Glomerular endothelial cell (primary cell): ENCODE data around the gene LOXL1. TPM values are rescaled to one million over a fixed set of nuclear protein-coding genes. Genes with fewer than 3 reads are reported as not detected.

Experiments
- DNase-seq: peaks from one replicate; pipeline ENCODE4 v3.0.0-alpha.2; 2011; ENCODE audit warnings: low read depth, low spot score; ENCODE audit errors: extremely low read depth
- total RNA-seq: library from RNA; depleted of rRNA; stranded (reverse); fragments of >200 nt; gene quantifications from 2 replicates; pipeline ENCODE4 v1.2.3, GENCODE V29; 2015

Gene LOXL1
- total RNA-seq, 1 donor from 2014 or later: 37.7 TPM

DNA sequence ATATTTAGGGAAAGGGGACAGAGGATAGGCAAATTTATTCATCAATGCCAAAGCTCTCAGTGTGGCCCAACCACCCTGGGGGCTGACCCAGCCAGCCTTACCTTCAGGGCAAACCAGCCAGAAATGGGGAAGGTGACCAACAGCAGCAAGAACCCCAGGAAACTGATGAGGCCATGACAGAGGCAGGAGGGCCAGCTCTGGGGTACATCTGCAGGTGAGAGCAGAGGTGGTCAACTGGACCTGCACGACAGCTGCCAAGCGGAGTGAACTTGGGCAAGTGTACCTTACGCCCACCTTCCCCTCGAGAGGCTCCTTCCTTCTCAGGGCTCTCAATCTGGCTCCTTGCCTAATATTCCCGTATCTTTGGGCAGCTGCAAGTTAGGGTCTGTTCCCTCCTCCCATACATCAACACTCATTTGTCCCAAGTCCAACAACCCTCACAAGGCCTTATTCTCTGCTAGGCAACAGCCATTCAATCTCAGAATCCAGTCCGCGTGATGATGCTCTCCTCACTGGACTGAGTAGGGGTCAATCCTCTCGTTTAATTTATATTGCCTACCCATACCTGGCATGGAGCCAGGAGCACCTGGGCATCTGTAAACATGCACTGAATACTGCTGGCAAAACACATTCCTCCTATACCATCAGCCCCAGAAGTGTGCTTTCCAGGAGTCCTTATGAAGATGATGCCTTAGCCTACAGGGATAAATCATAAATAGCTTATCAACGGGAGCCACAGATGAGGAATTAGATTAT lies 64.2 kb downstream of the LOXL1 start:
- DNase-seq: no peak

DNA sequence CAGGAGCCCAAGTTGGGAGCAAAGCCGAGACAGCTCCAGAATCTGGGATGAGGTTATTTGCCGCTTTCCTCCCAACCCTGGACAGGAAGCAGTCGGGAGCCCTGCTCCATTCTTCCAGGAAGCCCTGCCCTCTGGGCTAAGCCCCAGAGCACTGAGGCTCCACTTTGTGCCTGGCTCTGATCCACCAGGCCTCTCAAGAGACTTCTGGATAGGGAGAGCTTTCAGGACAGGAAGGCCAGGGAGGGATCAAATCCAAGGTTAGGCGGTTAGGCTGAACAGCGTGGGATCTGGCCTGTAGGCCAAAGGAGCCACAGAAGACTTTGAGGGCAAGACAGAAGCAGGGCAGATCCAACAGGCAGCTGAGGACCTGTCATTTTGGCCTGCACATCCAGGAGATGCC lies 65.0 kb downstream of the LOXL1 start:
- DNase-seq: no peak

DNA sequence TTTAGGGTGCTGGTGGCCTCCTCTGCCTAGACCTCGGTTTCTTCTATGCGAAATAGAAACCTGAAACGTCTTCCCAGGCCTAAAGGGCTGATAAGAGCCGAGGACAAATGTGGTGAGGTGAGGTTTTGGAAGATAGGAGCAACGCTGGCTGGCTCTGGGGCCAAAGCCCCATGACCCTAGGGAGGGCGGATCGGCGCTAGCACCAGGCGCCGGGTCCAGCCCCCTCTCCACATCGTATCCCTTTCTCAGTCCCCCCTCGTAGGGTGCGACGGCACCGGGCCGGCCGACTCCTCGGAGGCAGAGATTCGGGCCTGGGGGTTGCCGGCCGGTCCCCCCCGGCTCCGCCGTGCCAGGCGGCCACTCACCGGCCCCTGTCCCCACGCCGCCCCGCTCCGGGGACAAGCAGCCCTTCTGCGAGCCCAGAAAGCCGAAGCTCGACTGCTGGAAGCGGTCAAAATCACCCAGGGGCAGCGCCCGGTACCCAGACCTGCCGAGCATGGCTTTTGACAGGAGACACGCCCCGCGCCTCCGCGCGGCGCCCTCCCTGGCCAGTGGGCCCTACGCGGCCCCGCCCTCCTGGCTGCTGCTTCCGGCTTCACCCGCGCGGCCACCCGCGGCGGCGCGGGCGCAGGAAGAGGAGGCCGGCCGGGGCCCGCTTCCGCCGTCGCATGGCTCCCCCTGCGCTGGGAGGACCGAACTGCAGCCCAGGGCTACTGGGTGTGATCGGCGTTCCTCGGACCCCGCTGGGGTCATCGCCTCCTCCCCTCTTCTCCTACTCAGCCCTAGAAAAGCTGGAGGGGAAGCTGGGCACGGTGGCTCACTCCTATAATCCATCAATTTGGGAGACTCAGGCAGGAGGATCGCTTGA lies 65.7 kb downstream of the LOXL1 start, which contains the start of gene STOML1:
STOML1 (minus strand) TSS at position 570 of the 868 bp plus-strand sequence; CDS start at position 498, 72 bp downstream.
- no peak for DNase-seq

DNA sequence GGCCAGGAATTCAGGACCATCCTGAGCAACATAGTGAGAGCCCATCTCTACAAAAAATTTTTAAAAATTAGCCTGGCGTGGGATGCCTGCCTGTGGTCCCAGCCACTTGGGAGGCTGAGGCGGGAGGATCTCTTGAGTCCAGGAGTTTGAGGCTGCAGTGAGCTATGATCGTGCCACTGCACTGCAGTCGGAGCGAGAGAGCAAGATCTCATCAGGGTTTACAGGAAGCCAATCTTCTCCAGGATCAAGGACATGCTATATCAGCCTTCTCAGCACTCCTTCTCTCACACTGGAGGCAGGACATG lies 66.3 kb downstream of the LOXL1 start:
- no peak for DNase-seq

DNA sequence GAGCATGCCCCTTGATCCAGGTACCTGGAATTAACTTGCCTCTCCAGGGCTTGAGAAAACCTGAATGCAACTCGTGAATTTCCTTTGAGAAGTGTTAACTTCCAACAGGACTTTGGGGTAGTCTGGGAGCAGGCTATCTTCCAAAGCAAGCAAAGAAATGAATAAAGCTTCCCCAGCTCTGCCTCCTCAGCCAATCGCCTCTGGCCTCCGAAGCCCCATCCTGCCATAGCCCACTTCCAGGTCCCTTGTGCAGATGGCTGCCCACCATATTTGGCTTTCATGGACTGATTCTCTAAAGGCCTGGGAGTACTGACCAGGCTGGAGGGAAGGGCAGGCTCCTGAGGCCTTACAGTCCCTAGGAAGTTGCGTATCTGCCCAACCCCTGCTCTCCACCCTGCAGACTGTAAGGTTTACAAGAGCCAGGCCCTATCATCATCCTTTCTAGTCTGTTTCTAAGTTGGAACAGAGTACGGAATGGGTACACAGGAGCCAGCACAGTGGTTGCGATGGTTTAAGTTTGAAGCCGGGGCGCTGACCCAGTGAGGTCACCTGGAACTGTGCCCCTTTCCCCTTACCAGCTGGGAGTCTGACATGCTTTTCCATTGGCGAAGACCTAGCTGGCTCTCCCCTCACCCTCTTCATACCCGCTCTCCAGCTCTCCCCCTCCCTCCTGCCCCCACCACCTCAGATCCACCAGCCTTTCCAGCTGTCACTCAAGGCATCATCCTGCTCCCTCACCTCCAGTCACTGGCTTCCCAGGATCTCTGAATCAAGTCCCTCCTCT lies 67.1 kb downstream of the LOXL1 start:
- DNase-seq: no peak

DNA sequence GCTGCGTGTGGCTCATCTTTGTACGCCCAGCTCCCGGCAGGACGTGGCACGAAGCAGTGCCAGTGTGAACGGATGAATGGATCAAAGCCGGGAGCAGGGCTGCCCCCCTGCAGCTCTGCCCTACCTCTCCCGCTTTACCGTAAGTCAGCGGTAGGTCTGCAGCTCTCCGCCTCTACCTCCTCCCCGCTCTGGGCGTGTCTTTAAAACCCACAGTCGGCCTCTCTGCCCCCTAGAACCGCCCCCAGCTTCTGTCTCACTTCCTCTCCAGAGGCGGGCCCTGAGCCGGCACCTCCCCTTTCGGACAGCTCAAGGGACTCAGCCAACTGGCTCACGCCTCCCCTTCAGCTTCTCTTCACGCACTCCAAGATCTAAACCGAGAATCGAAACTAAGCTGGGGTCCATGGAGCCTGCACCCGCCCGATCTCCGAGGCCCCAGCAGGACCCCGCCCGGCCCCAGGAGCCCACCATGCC lies 68.2 kb downstream of the LOXL1 start, which contains the start of gene PML:
PML (plus strand) TSS at position 304 of the 471 bp plus-strand sequence; CDS start at position 401, 97 bp downstream.
- peak; percentile 81 for DNase-seq

DNA sequence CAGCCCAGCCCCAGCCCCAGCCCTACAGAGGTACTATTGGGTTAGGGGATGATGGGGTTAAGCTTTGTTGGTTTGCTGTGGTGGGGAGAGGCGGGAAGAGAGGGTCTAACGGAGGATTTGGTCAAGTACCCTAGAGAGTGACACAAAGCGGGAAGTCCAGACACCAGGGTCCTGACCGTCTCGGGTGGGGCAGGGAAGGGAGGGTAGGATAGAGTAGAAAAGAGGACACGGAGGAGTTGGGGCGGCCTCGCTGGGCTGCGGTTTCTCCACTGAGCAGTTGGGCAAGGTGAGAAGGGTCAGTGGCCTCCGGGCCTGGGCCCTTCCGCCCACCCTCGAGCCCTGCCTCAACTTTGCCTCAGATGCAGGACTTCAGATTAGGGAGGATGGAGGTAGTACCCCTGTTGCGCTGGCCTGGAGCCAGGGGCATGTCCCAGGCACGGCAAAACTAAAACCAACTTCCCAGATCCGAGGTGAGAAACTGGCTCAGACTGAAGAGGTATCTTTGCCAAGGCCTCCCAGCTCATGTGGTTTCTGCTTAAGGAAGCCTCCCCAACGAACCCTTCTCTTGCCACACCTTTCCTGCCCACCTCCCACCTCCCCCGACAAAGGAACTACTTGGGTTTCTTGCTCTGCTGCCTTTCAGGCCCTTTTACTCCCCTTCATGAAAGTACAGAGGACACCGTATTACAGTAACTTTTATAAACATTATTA lies 68.8 kb downstream of the LOXL1 start:
- DNase-seq: no peak

DNA sequence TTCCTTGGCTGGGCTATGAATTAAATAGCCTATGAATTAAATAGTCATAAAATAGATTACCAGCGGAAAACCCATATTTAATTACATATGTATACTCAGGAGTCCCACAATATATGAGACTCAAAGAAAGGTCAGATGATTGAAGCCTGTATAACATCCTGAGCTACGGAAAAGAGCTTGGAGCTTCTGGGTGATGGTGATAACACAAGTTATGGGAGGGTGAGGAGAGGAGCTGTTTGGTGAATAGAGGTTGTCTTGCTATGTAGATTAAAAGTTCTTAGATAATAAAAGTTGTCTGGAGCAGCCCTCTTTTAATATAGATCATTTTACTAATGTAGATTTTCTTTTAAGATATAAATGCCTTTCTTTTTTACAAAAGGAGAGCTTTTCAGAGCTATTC lies 70.0 kb downstream of the LOXL1 start:
- no peak for DNase-seq

DNA sequence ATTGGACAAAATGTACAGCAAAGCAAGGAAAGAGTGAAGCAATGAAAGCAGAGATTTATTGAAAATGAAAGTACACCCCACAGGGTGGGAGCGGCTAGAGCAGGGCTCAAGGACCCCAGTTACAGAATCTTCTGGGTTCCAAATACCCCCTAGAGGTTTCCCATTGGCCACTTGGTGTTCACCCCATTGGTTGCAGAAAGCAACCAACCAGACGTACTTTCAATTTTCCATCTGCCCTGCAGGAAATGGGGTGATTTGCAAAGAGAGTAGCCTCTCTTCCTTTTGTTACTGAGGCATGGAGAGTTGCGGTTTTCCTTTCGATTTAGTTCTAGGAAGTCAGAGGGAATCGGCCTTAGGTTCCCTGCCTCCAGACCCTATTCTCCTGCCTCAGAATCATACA lies 70.7 kb downstream of the LOXL1 start:
- DNase-seq: no peak

DNA sequence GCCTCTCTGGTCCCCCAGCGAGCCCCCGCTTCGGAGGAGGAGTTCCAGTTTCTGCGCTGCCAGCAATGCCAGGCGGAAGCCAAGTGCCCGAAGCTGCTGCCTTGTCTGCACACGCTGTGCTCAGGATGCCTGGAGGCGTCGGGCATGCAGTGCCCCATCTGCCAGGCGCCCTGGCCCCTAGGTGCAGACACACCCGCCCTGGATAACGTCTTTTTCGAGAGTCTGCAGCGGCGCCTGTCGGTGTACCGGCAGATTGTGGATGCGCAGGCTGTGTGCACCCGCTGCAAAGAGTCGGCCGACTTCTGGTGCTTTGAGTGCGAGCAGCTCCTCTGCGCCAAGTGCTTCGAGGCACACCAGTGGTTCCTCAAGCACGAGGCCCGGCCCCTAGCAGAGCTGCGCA lies 71.7 kb downstream of the LOXL1 start:
- no peak for DNase-seq

Other genes starting within 250 kb of the LOXL1 start
- 179 and 224 TPM in 2 replicates for gene CD276, start 242.1 kb upstream of the LOXL1 start, total RNA-seq
- 0.05 and 0.82 TPM in 2 replicates for gene INSYN1, start 173.1 kb upstream of the LOXL1 start, total RNA-seq
- gene TBC1D21, start 52.9 kb upstream of the LOXL1 start, total RNA-seq: not detected in 2 replicates
- gene STOML1, start 65.8 kb downstream of the LOXL1 start, total RNA-seq: 13.4 and 14.6 TPM in 2 replicates
- 196 and 216 TPM in 2 replicates for gene PML, start 68.3 kb downstream of the LOXL1 start, total RNA-seq
- gene GOLGA6A, start 156.1 kb downstream of the LOXL1 start, total RNA-seq: not detected in 2 replicates
- gene ISLR2, start 204.1 kb downstream of the LOXL1 start, total RNA-seq: 0.12 TPM in 1 of 2 replicates, not detected in the other
- 0.39 and 0.47 TPM in 2 replicates for gene ISLR, start 247.2 kb downstream of the LOXL1 start, total RNA-seq